Activated T-cell treated with anti-CD3 and anti-CD28 coated beads, Interleukin-2, amount 50 U/mL, for 24 hours (primary cell): ENCODE results near the gene EPHB1.

Experiments
- DNase-seq: peaks from one replicate; pipeline ENCODE4 v3.0.0-alpha.2; 2020
- H3K27ac Mint-ChIP-seq: 2 replicates; pipeline ENCODE4 v1.8.0; 2020; ENCODE audit warnings: mild to moderate bottlenecking, mixed read lengths
- H3K27me3 Mint-ChIP-seq: 2 replicates; pipeline ENCODE4 v1.8.0; 2020; ENCODE audit warnings: mixed read lengths
- H3K36me3 Mint-ChIP-seq: 2 replicates; pipeline ENCODE4 v1.8.0; 2020; ENCODE audit warnings: low read depth, mixed read lengths
- H3K4me1 Mint-ChIP-seq: 2 replicates; pipeline ENCODE4 v1.8.0; 2020; ENCODE audit warnings: low read depth, mixed read lengths
- H3K4me3 Mint-ChIP-seq: 2 replicates; pipeline ENCODE4 v1.8.0; 2020; ENCODE audit warnings: mild to moderate bottlenecking, moderate library complexity, mixed read lengths
- H3K9me3 Mint-ChIP-seq: 2 replicates; pipeline ENCODE4 v1.8.0; 2020; ENCODE audit warnings: mixed read lengths

Gene EPHB1

GRCh38 chr3:135172191-135172869 is 377.3 kb downstream of the EPHB1 start:
- Mint-ChIP-seq H3K4me1 (no peaks in the 10 kb centered on the region), H3K9me3 (peaks cover 1% of the 10 kb centered on the region)

GRCh38 chr3:135175728-135176277 is 380.7 kb downstream of the EPHB1 start:
- Mint-ChIP-seq H3K4me1 (no peaks in the 10 kb centered on the region), H3K27ac (no peak overlapping the region), H3K27me3 (no peaks in the 10 kb centered on the region), H3K36me3 (no peaks in the 10 kb centered on the region), H3K9me3 (peaks cover 1% of the 10 kb centered on the region), H3K4me3 (no peak overlapping the region)
- DNase-seq, result no peak

More at GRCh38 chr3:135172191-135172869, 377.3 kb downstream of the EPHB1 start:
- no peak overlapping the region for H3K27ac Mint-ChIP-seq
- DNase-seq, result no peak
- H3K36me3 Mint-ChIP-seq, result no peaks in the 10 kb centered on the region
- no peaks in the 10 kb centered on the region for H3K27me3 Mint-ChIP-seq
- H3K4me3 Mint-ChIP-seq, result no peak overlapping the region

GRCh38 chr3:135176881-135177280 is 381.8 kb downstream of the EPHB1 start:
- H3K4me1 Mint-ChIP-seq, result no peaks in the 10 kb centered on the region
- H3K36me3 Mint-ChIP-seq, result no peaks in the 10 kb centered on the region
- no peak for DNase-seq
- H3K27ac Mint-ChIP-seq, result no peak overlapping the region
- no peak overlapping the region for H3K4me3 Mint-ChIP-seq
- H3K9me3 Mint-ChIP-seq, result peaks cover 1% of the 10 kb centered on the region
- H3K27me3 Mint-ChIP-seq, result no peaks in the 10 kb centered on the region

GRCh38 chr3:135178566-135178965 is 383.5 kb downstream of the EPHB1 start:
- H3K27ac Mint-ChIP-seq, result no peak overlapping the region
- H3K4me1 Mint-ChIP-seq, result no peaks in the 10 kb centered on the region
- no peak overlapping the region for H3K4me3 Mint-ChIP-seq
- H3K36me3 Mint-ChIP-seq, result no peaks in the 10 kb centered on the region
- no peak for DNase-seq
- no peaks in the 10 kb centered on the region for H3K9me3 Mint-ChIP-seq
- H3K27me3 Mint-ChIP-seq, result no peaks in the 10 kb centered on the region

GRCh38 chr3:135181408-135181807 is 386.3 kb downstream of the EPHB1 start:
- Mint-ChIP-seq H3K4me1 (no peaks in the 10 kb centered on the region), H3K27ac (no peak overlapping the region), H3K27me3 (no peaks in the 10 kb centered on the region), H3K36me3 (no peaks in the 10 kb centered on the region), H3K4me3 (no peak overlapping the region), H3K9me3 (no peaks in the 10 kb centered on the region)
- DNase-seq, result no peak

- no peak for DNase-seq
Observed at GRCh38 chr3:135182364-135182998, 387.4 kb downstream of the EPHB1 start.

GRCh38 chr3:135190658-135191057 is 395.6 kb downstream of the EPHB1 start:
- no peak overlapping the region for H3K4me3 Mint-ChIP-seq
- peaks cover 4% of the 10 kb centered on the region for H3K9me3 Mint-ChIP-seq
- no peaks in the 10 kb centered on the region for H3K4me1 Mint-ChIP-seq
- no peak for DNase-seq
- H3K36me3 Mint-ChIP-seq, result no peaks in the 10 kb centered on the region
- H3K27ac Mint-ChIP-seq, result no peak overlapping the region
- no peaks in the 10 kb centered on the region for H3K27me3 Mint-ChIP-seq

More at GRCh38 chr3:135182364-135182998, 387.4 kb downstream of the EPHB1 start:
- Mint-ChIP-seq H3K9me3 (no peaks in the 10 kb centered on the region), H3K4me1 (no peaks in the 10 kb centered on the region), H3K27me3 (no peaks in the 10 kb centered on the region), H3K36me3 (no peaks in the 10 kb centered on the region), H3K27ac (no peak overlapping the region), H3K4me3 (no peak overlapping the region)

GRCh38 chr3:135191708-135192107 is 396.6 kb downstream of the EPHB1 start:
- Mint-ChIP-seq H3K36me3 (no peaks in the 10 kb centered on the region), H3K27ac (no peak overlapping the region), H3K4me3 (no peak overlapping the region), H3K9me3 (peaks cover 4% of the 10 kb centered on the region), H3K27me3 (no peaks in the 10 kb centered on the region), H3K4me1 (no peaks in the 10 kb centered on the region)
- no peak for DNase-seq

GRCh38 chr3:135192929-135193328 is 397.9 kb downstream of the EPHB1 start:
- Mint-ChIP-seq H3K9me3 (peaks cover 4% of the 10 kb centered on the region), H3K4me3 (no peak overlapping the region), H3K36me3 (no peaks in the 10 kb centered on the region), H3K4me1 (no peaks in the 10 kb centered on the region), H3K27ac (no peak overlapping the region), H3K27me3 (no peaks in the 10 kb centered on the region)
- DNase-seq, result no peak

GRCh38 chr3:135197246-135197645 is 402.2 kb downstream of the EPHB1 start:
- no peaks in the 10 kb centered on the region for H3K36me3 Mint-ChIP-seq
- H3K27me3 Mint-ChIP-seq, result no peaks in the 10 kb centered on the region
- peaks cover 4% of the 10 kb centered on the region for H3K9me3 Mint-ChIP-seq
- no peak for DNase-seq
- H3K27ac Mint-ChIP-seq, result no peak overlapping the region
- H3K4me3 Mint-ChIP-seq, result no peak overlapping the region
- no peaks in the 10 kb centered on the region for H3K4me1 Mint-ChIP-seq

GRCh38 chr3:135197856-135198255 is 402.8 kb downstream of the EPHB1 start:
- no peak overlapping the region for H3K27ac Mint-ChIP-seq
- H3K27me3 Mint-ChIP-seq, result no peaks in the 10 kb centered on the region
- no peak overlapping the region for H3K4me3 Mint-ChIP-seq
- H3K4me1 Mint-ChIP-seq, result no peaks in the 10 kb centered on the region
- no peaks in the 10 kb centered on the region for H3K36me3 Mint-ChIP-seq
- H3K9me3 Mint-ChIP-seq, result peaks cover 4% of the 10 kb centered on the region
- DNase-seq, result no peak

GRCh38 chr3:135199137-135199536 is 404.1 kb downstream of the EPHB1 start:
- DNase-seq, result no peak
- Mint-ChIP-seq H3K27me3 (no peaks in the 10 kb centered on the region), H3K9me3 (peaks cover 6% of the 10 kb centered on the region), H3K4me1 (no peaks in the 10 kb centered on the region), H3K4me3 (no peak overlapping the region), H3K27ac (no peak overlapping the region), H3K36me3 (no peaks in the 10 kb centered on the region)

GRCh38 chr3:135203026-135203425 is 408.0 kb downstream of the EPHB1 start:
- Mint-ChIP-seq H3K4me1 (no peaks in the 10 kb centered on the region), H3K27ac (no peak overlapping the region), H3K4me3 (no peak overlapping the region), H3K27me3 (peaks cover 2% of the 10 kb centered on the region), H3K9me3 (peaks cover 5% of the 10 kb centered on the region), H3K36me3 (no peaks in the 10 kb centered on the region)
- DNase-seq, result no peak

GRCh38 chr3:135213213-135213612 is 418.2 kb downstream of the EPHB1 start:
- no peaks in the 10 kb centered on the region for H3K9me3 Mint-ChIP-seq
- no peaks in the 10 kb centered on the region for H3K36me3 Mint-ChIP-seq
- no peaks in the 10 kb centered on the region for H3K27me3 Mint-ChIP-seq
- H3K27ac Mint-ChIP-seq, result no peak overlapping the region
- H3K4me3 Mint-ChIP-seq, result no peak overlapping the region
- H3K4me1 Mint-ChIP-seq, result no peaks in the 10 kb centered on the region
- DNase-seq, result no peak

- Mint-ChIP-seq H3K27me3 (no peaks in the 10 kb centered on the region), H3K27ac (no peak overlapping the region), H3K4me3 (no peak overlapping the region), H3K9me3 (no peaks in the 10 kb centered on the region), H3K36me3 (no peaks in the 10 kb centered on the region), H3K4me1 (no peaks in the 10 kb centered on the region)
- no peak for DNase-seq
Observed at GRCh38 chr3:135213822-135214221, 418.8 kb downstream of the EPHB1 start.
